Kidney (tissue), 14 donors: Measurements from ENCODE around the gene CHD2. TPM values are rescaled to one million over a fixed set of nuclear protein-coding genes. Genes with fewer than 3 reads are reported as not detected.
"Not testable (repeated sequence)": the region's sequence is repeated elsewhere in the genome, so short reads cannot be mapped to it uniquely, and the experiment has no call there.

Source experiments
- DNase-seq, 5 donors: peaks; one replicate each; pipeline ENCODE4 v3.0.0-alpha.2; 2013 to 2020
- FAIRE-seq: peaks from 2 replicates; lab custom pipeline; 2012; peaks lifted over from hg19 to GRCh38; lab: Jason Lieb, UNC
- H3K27ac ChIP-seq, 2 donors: one replicate each; pipeline ENCODE4 v1.7.0; 2013; ENCODE audit warnings: low read depth in 2 of 2, low read length in 2 of 2, inconsistent platforms in 1 of 2
- H3K27me3 ChIP-seq: one replicate; pipeline ENCODE4 v1.7.1; 2013; ENCODE audit warnings: low read length, inconsistent platforms; ENCODE audit not compliant: control insufficient read depth, insufficient read depth
- H3K36me3 ChIP-seq, 3 donors: one replicate each; pipeline versions ENCODE4 v1.7.0 to v1.7.1; 2013; ENCODE audit warnings: low read length in 3 of 3, control low read depth in 1 of 3, inconsistent platforms in 1 of 3; ENCODE audit not compliant: insufficient read depth in 3 of 3, control insufficient read depth in 2 of 3
- H3K4me1 ChIP-seq, 3 donors: one replicate each; pipeline versions ENCODE4 v1.7.0 to v1.7.1; 2013; ENCODE audit warnings: low read length in 3 of 3, inconsistent platforms in 1 of 3, low read depth in 1 of 3; ENCODE audit not compliant: control insufficient read depth in 2 of 3, insufficient read depth in 2 of 3
- H3K4me3 ChIP-seq, 3 donors: one replicate each; pipeline versions ENCODE4 v1.7.0 to v1.8.1; 2013; ENCODE audit warnings: low read length in 3 of 3, control low read depth in 1 of 3, inconsistent platforms in 1 of 3
- H3K9ac ChIP-seq, 3 donors: one replicate each; pipeline versions ENCODE4 v1.7.0 to v1.7.1; 2013; ENCODE audit warnings: low read length in 3 of 3, control low read depth in 1 of 3, inconsistent platforms in 1 of 3
- H3K9me3 ChIP-seq, 3 donors: one replicate each; pipeline versions ENCODE4 v1.7.0 to v1.7.1; 2013; ENCODE audit warnings: low read length in 3 of 3, control low read depth in 1 of 3, inconsistent platforms in 1 of 3; ENCODE audit not compliant: control insufficient read depth in 2 of 3, insufficient read depth in 1 of 3
- intact Hi-C: fragments of 100-400 bp; cut with DNase I; formaldehyde crosslinking; loops from one replicate; pipeline ENCODE4 v1.11.1; 2022
- polyA plus RNA-seq: library from polyadenylated mRNA; stranded (reverse); fragments of 350-450 nt; fragmentation: Illumina TruSeq; extraction: RNeasy Lipid Tissue Mini Kit (QIAGEN cat#74804); gene quantifications from one replicate; pipeline ENCODE4 v1.2.3, GENCODE V29; 2014; ENCODE audit warnings: low read depth, low replicate concordance; ENCODE audit not compliant: insufficient read depth
- total RNA-seq: library from RNA; stranded (reverse); fragmentation: NEBNext Ultra II Directional; extraction: Animal tissue kit (Norgen Biotek cat#: 25700); gene quantifications from one replicate; pipeline ENCODE4 v1.2.1, GENCODE V29; 2021
- TF ChIP-seq, protein P1 (sequence below): IDR thresholded peaks from 3 replicates; pipeline ENCODE4 v1.5.1; 2012; ENCODE audit warnings: mild to moderate bottlenecking, moderate library complexity, borderline replicate concordance; ENCODE audit not compliant: insufficient read depth; ENCODE audit errors: extremely low read depth
- donor health status: control.
- donor health status: control.
- donor health status: control.
- donor health status: control.
- donor health status: control.
- donor health status: DM: yes; HTN: yes; CAD: no.
- donor health status: Normal renal cell carcinoma (clear cell type).

CHD2 gene
- total and polyA plus RNA-seq, 2 donors from 2014 or later, result 22.5 to 137 TPM

DNA sequence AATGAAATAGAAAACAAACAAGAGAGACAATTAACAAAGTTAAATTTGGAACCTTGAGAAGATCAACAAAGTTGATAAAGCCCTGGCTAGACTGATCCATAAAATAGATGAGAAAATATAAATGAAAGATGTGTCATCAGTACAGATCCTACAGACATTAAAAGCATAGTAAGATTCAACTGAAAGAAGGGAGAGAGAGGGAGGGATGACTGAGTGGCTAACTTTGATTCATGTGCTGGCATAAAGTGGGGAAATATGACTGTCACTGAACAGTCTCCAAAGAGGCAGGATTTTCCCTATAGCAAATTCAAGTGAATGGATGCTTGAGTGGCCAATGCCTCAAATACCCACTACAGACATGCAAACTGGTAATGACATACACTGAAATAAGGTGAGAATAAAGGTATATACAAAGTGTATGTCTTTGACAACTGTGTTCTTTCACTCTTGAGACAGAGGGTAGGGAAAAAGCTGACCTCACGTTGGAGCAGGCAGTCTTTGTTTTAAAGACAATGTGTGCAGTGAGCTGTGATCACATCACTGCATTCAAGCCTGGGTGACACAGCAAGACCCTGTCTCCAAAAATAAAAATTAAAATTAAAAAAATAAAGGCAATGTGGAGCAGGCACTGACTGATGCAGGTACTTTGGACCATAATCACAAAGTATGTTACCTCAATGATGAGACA, 35.9 kb upstream of the CHD2 start:
- Histone ChIP-seq H3K27ac (no peak overlapping the region), H3K4me1 (peaks cover 0 to 4% (median 3%) of the 10 kb centered on the region in 3 donors), H3K4me3 (no peak overlapping the region), H3K9me3 (peaks cover 0 to 4% (median 0%) of the 10 kb centered on the region in 3 donors), H3K27me3 (no peaks in the 10 kb centered on the region), H3K36me3 (no peaks in the 10 kb centered on the region), H3K9ac (no peak overlapping the region)
- intact Hi-C loops, result no loop called here
- TF ChIP-seq, protein P1, sequence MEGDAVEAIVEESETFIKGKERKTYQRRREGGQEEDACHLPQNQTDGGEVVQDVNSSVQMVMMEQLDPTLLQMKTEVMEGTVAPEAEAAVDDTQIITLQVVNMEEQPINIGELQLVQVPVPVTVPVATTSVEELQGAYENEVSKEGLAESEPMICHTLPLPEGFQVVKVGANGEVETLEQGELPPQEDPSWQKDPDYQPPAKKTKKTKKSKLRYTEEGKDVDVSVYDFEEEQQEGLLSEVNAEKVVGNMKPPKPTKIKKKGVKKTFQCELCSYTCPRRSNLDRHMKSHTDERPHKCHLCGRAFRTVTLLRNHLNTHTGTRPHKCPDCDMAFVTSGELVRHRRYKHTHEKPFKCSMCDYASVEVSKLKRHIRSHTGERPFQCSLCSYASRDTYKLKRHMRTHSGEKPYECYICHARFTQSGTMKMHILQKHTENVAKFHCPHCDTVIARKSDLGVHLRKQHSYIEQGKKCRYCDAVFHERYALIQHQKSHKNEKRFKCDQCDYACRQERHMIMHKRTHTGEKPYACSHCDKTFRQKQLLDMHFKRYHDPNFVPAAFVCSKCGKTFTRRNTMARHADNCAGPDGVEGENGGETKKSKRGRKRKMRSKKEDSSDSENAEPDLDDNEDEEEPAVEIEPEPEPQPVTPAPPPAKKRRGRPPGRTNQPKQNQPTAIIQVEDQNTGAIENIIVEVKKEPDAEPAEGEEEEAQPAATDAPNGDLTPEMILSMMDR, result no peak
- DNase-seq, result no peak
- no peak for FAIRE-seq

DNA sequence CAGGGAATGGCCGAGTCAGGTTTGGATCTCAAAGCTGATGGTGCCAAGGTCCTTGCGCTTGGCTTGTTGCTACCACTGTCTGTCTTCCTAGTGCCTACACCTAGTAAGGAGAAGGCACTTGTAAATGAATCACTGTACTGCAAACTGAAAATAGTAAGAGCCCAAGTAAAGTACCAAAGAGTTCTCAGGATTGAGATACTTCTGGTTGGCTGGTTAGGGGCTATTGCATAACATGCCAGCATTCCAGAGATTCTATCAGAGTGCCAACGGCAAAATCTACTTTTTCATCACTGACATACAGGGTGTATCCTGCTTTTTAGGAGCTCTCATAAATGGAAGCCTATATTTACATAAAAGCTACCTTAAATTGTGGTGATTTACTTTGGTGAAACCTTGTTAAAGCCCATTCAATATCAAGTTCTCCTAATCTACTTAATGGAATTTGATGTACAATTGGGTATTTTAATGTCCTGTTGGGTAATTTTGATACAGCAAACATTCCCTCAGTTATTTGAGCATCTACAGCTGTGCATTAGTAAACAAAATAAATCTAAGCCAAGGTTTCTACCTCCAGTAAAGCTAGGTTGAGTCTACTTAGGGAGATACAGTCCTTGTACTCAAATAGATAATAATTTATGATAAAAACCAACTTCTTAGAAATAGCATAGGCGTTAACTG, 30.7 kb upstream of the CHD2 start:
- FAIRE-seq (no peak), DNase-seq (peak in 1 of 5 donors; percentile 42)
- Histone ChIP-seq H3K36me3 (no peaks in the 10 kb centered on the region), H3K9me3 (peaks cover 0 to under 1% (median 0%) of the 10 kb centered on the region in 3 donors), H3K4me1 (peaks cover 0 to 7% (median 6%) of the 10 kb centered on the region in 3 donors), H3K4me3 (peak overlapping the region in 1 of 3 donors; percentile 8), H3K9ac (no peak overlapping the region), H3K27ac (peak overlapping the region; percentile 72 to 78), H3K27me3 (no peaks in the 10 kb centered on the region)
- intact Hi-C loops, result no loop called here
- TF ChIP-seq, protein P1, result no peak

DNA sequence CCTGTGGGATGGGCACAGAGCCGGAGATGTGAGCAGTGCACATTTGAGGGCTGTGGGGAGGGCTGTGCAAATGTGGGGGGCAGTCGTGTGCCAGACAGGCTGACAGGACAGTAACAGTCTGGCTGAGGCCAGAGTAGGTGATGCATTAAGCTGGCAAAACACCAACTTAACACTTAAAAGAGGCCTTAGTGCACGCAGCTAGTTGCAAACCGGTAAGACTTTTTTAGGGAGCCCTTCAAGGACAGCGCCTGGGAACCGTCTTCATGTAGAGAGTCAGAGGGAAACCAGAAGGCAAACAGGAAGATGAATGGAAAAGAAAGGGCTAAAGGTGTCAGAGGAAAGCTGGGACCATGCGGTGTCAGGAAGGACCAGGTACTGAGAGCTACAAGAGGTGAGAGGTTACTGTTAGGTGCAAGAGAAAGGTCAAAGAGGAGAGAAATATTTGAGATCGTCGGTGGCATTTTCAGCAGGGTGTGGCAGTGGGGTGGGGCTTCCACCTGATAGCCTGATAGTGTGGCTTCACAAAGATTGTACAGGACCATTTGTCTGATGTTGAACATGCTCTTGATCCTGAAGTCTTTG, 30.0 kb upstream of the CHD2 start:
- Histone ChIP-seq H3K27me3 (no peaks in the 10 kb centered on the region), H3K4me3 (no peak overlapping the region), H3K9me3 (no peaks in the 10 kb centered on the region), H3K4me1 (peaks cover 0 to 7% (median 6%) of the 10 kb centered on the region in 3 donors), H3K9ac (no peak overlapping the region), H3K36me3 (no peaks in the 10 kb centered on the region), H3K27ac (no peak overlapping the region)
- TF ChIP-seq, protein P1, result no peak
- FAIRE-seq, result no peak
- no peak for DNase-seq
- intact Hi-C loops, result no loop called here

DNA sequence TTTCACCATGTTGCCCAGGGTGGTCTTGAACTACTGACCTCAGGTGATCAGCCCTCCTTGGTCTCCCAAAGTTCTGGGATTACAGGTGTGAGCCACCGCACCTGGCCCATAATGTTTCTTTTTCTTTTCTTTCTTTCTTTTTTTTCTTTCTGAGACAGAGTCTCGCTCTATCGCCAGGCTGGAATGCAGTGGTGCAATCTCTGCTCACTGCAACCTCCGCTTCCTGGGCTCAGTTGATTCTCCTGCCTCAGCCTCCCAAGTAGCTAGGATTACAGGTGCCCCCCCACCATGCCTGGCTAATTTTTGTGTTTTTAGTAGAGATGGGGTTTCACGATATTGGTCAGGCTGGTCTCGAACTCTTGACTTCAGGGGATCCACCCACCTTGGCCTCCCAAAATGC, 27.2 kb upstream of the CHD2 start:
- intact Hi-C loops, H3K4me3 ChIP-seq, H3K9me3 ChIP-seq, H3K27me3 ChIP-seq, H3K9ac ChIP-seq, DNase-seq, H3K27ac ChIP-seq, H3K36me3 ChIP-seq, H3K4me1 ChIP-seq, FAIRE-seq: not testable (repeated sequence)
